Measurements from ENCODE around the gene B4GALNT4.
"Not testable (repeated sequence)": the region's sequence is repeated elsewhere in the genome, so short reads cannot be mapped to it uniquely, and the experiment has no call there.

The B4GALNT4 gene

DNA sequence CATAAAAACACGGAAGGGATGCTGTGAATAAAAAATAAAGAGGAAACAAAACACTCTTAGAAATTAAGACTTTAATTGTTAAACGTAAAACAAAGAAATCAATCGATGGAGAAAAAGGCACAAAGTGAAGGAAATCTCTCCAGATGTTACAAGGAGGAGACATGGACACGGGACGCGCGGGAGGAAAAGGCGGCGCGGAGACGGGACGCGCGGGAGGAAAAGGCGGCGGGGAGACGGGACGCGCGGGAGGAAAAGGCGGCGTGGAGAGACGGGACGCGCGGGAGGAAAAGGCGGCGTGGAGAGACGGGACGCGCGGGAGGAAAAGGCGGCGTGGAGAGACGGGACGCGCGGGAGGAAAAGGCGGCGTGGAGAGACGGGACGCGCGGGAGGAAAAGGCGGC is 55.5 kb downstream of the B4GALNT4 start:
- not testable (repeated sequence) for DNase-seq

DNA sequence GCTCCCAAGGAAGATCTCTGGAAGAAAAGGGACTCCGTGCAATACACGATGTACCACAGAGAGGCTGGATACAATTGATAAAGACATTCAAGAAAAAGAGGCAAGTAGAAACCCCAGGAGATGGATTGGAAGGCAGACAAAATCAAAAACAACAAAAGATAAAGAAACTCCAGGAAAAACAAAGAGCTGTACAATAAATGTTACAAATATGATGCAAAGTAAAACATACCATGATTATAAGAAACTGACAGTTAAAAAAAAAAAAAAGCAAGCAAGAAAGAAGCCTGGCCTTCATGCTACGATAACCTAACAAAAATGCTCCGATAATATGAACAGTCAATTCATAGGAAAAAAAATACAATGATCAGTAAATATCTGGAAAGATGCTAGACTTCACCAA is 56.0 kb downstream of the B4GALNT4 start:
- no peak for DNase-seq

- no peak for DNase-seq
Measured at GRCh38 chr11:426851-427250, 57.6 kb downstream of the B4GALNT4 start.

DNA sequence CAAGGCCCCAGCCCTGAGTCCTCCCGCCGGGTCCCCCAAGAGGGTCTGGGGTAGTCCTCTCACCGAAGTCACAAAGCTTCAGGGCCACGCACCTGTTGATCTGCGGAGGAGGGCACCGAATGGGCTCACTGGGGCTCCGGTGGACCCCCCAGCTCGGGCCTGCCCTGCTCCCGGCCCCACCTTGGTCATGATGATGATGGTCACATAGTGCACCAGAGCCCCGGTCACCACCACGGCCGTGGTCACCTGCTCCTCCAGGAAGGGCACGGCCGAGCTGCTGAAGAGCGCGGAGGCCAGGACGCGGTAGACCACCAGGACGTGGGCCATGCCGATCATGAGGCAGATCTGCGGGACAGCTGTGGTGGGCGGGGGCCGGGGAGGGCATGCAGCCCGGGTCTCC is 59.0 kb downstream of the B4GALNT4 start:
- no peak for DNase-seq

GRCh38 chr11:429391-429790 is 60.1 kb downstream of the B4GALNT4 start:
- no peak for DNase-seq

GRCh38 chr11:429931-430456 is 60.7 kb downstream of the B4GALNT4 start:
- no peak for DNase-seq

Data from activated gamma-delta T cell (primary cell).